ENCODE results near the gene CARS2.
"Not testable (repeated sequence)": the region's sequence is repeated elsewhere in the genome, so short reads cannot be mapped to it uniquely, and the experiment has no call there.

Gene CARS2

GRCh38 chr13:110705826-110706569 is at the start of gene CARS2:
Gene CARS2, minus strand, starts transcription at chr13:110706116. Its CDS starts 23 bp downstream, at chr13:110706093.
- DNase-seq, result peak; percentile 90 to 91

GRCh38 chr13:110748271-110748670 is 42.4 kb upstream of the CARS2 start:
- DNase-seq, result no peak

- DNase-seq, result no peak
These were observed 40.5 kb upstream of the CARS2 start for GRCh38 chr13:110746438-110746837.

GRCh38 chr13:110743687-110744086 is 37.8 kb upstream of the CARS2 start:
- no peak for DNase-seq

- DNase-seq, result no peak
These were observed 31.6 kb upstream of the CARS2 start for GRCh38 chr13:110737555-110737954.

GRCh38 chr13:110734561-110734960 is 28.6 kb upstream of the CARS2 start:
- no peak for DNase-seq

GRCh38 chr13:110731072-110731471 is 25.2 kb upstream of the CARS2 start:
- DNase-seq, result no peak

- peak; percentile 49 to 53 for DNase-seq
These were observed 20.8 kb upstream of the CARS2 start for GRCh38 chr13:110726726-110727125.

GRCh38 chr13:110726153-110726552 is 20.2 kb upstream of the CARS2 start:
- not testable (repeated sequence) for DNase-seq

GRCh38 chr13:110723598-110723997 is 17.7 kb upstream of the CARS2 start:
- DNase-seq, result no peak

- no peak for DNase-seq
These were observed 17.1 kb upstream of the CARS2 start for GRCh38 chr13:110722971-110723370.

- no peak for DNase-seq
These were observed 13.3 kb upstream of the CARS2 start for GRCh38 chr13:110719036-110719710.

- no peak for DNase-seq
These were observed 10.3 kb upstream of the CARS2 start for GRCh38 chr13:110716247-110716515.

GRCh38 chr13:110715395-110716246 is 9.7 kb upstream of the CARS2 start:
- DNase-seq, result peak; percentile 88 to 89

GRCh38 chr13:110714797-110715394 is 9.0 kb upstream of the CARS2 start:
- peak in 1 of 2 donors; percentile 39 for DNase-seq

GRCh38 chr13:110713981-110714796 is 8.3 kb upstream of the CARS2 start:
- peak; percentile 44 for DNase-seq

- DNase-seq, result no peak
These were observed 7.7 kb upstream of the CARS2 start, which contains the start of gene ING1 for GRCh38 chr13:110713642-110713952. Gene ING1, plus strand, starts transcription at chr13:110713700. Its CDS starts 450 bp downstream, at chr13:110714150.

GRCh38 chr13:110712849-110713641 is 7.1 kb upstream of the CARS2 start:
- peak; percentile 98 for DNase-seq

- peak; percentile 74 to 87 for DNase-seq
These were observed 6.3 kb upstream of the CARS2 start for GRCh38 chr13:110712081-110712848.

GRCh38 chr13:110706570-110707372 is 855 bp upstream of the CARS2 start:
- no peak for DNase-seq
